ENCODE results near the gene ERGIC1.

The ERGIC1 gene

GRCh38 chr5:172878585-172878932 lies 44.5 kb downstream of the ERGIC1 start:
- 0 out of 2 replicates have a peak, but pooled peaks cover 3% of the 10 kb centered on the region for H3K36me3 ChIP-seq (replicated peaks; ENCODE audit: insufficient read depth, low read length)
- H3K4me3 ChIP-seq (ENCODE audit: low read length) = no peak overlapping the region
- H3K79me2 ChIP-seq (ENCODE audit: low read length) = peaks cover 98% of the 10 kb centered on the region
- H3F3A ChIP-seq (ENCODE audit: insufficient read depth, low read length) = no peaks in the 10 kb centered on the region
- no peak overlapping the region for H2AFZ ChIP-seq (ENCODE audit: low read length)
- TF ChIP-seq EZH2 (optimal IDR thresholded peaks at IDR 0.05; ENCODE audit: low read depth, low read length) = no peak
- no peak for TF ChIP-seq EZH2phosphoT487 (IDR thresholded peaks at IDR 0.05; ENCODE audit: low read length)
- no peaks in the 10 kb centered on the region for H3K27me3 ChIP-seq (replicated peaks; ENCODE audit: insufficient read depth, low read length)
- H3K9me2 ChIP-seq (replicated peaks; ENCODE audit: insufficient read depth, low read length) = no peaks in the 10 kb centered on the region
- H4K20me1 ChIP-seq (ENCODE audit: insufficient read depth, low read length) = peaks cover 45% of the 10 kb centered on the region
- H3K9me3 ChIP-seq (replicated peaks; ENCODE audit: insufficient read depth, low read length) = no peaks in the 10 kb centered on the region
- peaks cover 6% of the 10 kb centered on the region for H3K4me1 ChIP-seq (ENCODE audit: low read length)
- no peak overlapping the region for H3K9ac ChIP-seq (ENCODE audit: low read length)
- no peak for DNase-seq
- H3K4me2 ChIP-seq (ENCODE audit: low read depth, low read length) = no peak overlapping the region
- no peak overlapping the region for H3K27ac ChIP-seq (ENCODE audit: low read length)

DNA sequence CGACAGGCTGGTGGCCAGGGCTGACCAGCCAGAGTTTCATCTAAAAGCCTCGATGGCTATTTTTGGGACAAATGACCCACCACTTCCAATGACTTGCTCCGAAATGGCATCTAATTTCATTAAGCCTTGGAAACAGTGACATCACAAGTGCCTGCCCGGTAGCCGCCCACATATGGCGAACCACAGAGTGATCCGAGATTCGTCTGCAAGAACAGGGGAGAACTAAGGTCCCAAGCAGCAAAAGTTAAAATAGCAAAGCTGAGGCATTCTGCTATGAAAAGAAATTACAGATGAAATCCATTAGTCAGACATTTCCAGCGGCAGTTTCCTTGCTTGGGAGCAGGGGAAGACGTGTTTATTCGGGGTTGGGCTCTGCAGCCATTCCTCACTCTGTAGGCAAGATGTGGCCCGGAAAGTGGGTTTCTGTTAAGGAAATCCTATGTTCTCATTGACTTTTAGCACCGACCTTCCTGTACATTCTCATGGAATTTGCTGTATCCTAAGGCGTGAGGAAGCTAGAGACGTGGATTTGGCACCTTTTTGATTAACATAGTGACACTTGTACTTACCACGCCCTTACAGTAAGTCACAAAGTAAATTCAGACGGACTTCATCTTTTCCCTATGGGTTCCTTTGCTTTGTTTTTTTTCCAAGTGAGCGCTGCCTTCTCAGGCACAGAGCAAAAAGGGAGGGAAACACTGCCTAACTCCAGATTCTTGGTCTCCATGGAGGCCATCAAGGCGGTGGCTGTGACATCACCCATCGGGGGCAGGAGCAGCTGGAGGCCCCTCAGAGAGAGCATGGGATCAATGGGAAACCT lies 45.1 kb downstream of the ERGIC1 start:
- no peak overlapping the region for H3K9ac ChIP-seq (ENCODE audit: low read length)
- peaks cover 6% of the 10 kb centered on the region for H3K4me1 ChIP-seq (ENCODE audit: low read length)
- no peak for DNase-seq
- no peaks in the 10 kb centered on the region for H3F3A ChIP-seq (ENCODE audit: insufficient read depth, low read length)
- no peak overlapping the region for H3K4me3 ChIP-seq (ENCODE audit: low read length)
- H3K9me3 ChIP-seq (replicated peaks; ENCODE audit: insufficient read depth, low read length) = no peaks in the 10 kb centered on the region
- H3K9me2 ChIP-seq (replicated peaks; ENCODE audit: insufficient read depth, low read length) = no peaks in the 10 kb centered on the region
- 0 out of 2 replicates have a peak, but pooled peaks cover 3% of the 10 kb centered on the region for H3K36me3 ChIP-seq (replicated peaks; ENCODE audit: insufficient read depth, low read length)
- no peak overlapping the region for H2AFZ ChIP-seq (ENCODE audit: low read length)
- H4K20me1 ChIP-seq (ENCODE audit: insufficient read depth, low read length) = peaks cover 45% of the 10 kb centered on the region
- no peaks in the 10 kb centered on the region for H3K27me3 ChIP-seq (replicated peaks; ENCODE audit: insufficient read depth, low read length)
- no peak for TF ChIP-seq EZH2 (optimal IDR thresholded peaks at IDR 0.05; ENCODE audit: low read depth, low read length)
- TF ChIP-seq EZH2phosphoT487 (IDR thresholded peaks at IDR 0.05; ENCODE audit: low read length) = no peak
- TF ChIP-seq, protein P1, sequence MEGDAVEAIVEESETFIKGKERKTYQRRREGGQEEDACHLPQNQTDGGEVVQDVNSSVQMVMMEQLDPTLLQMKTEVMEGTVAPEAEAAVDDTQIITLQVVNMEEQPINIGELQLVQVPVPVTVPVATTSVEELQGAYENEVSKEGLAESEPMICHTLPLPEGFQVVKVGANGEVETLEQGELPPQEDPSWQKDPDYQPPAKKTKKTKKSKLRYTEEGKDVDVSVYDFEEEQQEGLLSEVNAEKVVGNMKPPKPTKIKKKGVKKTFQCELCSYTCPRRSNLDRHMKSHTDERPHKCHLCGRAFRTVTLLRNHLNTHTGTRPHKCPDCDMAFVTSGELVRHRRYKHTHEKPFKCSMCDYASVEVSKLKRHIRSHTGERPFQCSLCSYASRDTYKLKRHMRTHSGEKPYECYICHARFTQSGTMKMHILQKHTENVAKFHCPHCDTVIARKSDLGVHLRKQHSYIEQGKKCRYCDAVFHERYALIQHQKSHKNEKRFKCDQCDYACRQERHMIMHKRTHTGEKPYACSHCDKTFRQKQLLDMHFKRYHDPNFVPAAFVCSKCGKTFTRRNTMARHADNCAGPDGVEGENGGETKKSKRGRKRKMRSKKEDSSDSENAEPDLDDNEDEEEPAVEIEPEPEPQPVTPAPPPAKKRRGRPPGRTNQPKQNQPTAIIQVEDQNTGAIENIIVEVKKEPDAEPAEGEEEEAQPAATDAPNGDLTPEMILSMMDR (IDR thresholded peaks at IDR 0.05; ENCODE audit: low read length) = no peak
- no peak overlapping the region for H3K4me2 ChIP-seq (ENCODE audit: low read depth, low read length)
- peaks cover 98% of the 10 kb centered on the region for H3K79me2 ChIP-seq (ENCODE audit: low read length)
- H3K27ac ChIP-seq (ENCODE audit: low read length) = no peak overlapping the region

DNA sequence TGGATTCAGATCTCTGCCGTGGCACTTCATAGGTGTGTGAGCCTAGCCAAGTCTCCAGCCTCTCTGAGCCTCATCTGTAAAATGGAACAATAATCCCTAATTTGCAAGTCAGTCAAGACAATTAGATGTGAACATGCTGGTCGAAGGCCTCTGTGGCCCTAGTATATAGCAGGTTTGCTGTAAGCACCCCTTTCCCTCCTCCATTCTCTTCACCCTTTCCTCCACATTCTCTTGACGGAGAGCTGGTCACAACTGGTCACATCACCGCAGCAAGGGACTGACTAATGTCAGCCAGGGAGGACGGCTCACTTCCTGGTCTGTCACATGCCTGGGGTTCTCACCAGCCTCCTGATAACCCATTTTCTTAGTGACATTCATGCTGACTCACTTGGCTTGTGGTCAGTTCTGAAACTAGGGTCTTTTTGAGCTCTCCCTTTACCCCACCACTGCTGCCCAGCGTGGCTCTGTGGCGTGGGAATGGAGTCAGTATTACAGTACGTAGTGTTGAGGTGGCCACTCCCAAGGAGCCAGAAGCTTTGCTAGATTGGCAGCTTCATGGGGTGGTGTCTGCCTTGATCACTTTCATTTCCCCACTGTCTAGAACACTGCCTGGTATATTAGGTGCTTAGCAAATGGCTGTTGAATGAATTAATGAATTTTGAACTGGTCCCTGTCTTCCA lies 47.8 kb downstream of the ERGIC1 start:
- no peak for DNase-seq
- H4K20me1 ChIP-seq (ENCODE audit: insufficient read depth, low read length) = peaks cover 32% of the 10 kb centered on the region
- no peak overlapping the region for H3K9ac ChIP-seq (ENCODE audit: low read length)
- no peak overlapping the region for H2AFZ ChIP-seq (ENCODE audit: low read length)
- TF ChIP-seq EZH2phosphoT487 (IDR thresholded peaks at IDR 0.05; ENCODE audit: low read length) = no peak
- no peak for TF ChIP-seq EZH2 (optimal IDR thresholded peaks at IDR 0.05; ENCODE audit: low read depth, low read length)
- TF ChIP-seq, protein P1 (IDR thresholded peaks at IDR 0.05; ENCODE audit: low read length) = no peak
- no peaks in the 10 kb centered on the region for H3K9me3 ChIP-seq (replicated peaks; ENCODE audit: insufficient read depth, low read length)
- H3K4me1 ChIP-seq (ENCODE audit: low read length) = peaks cover 6% of the 10 kb centered on the region
- no peak overlapping the region for H3K4me2 ChIP-seq (ENCODE audit: low read depth, low read length)
- H3F3A ChIP-seq (ENCODE audit: insufficient read depth, low read length) = no peaks in the 10 kb centered on the region
- H3K27ac ChIP-seq (ENCODE audit: low read length) = no peak overlapping the region
- H3K79me2 ChIP-seq (ENCODE audit: low read length) = peaks cover 98% of the 10 kb centered on the region
- H3K9me2 ChIP-seq (replicated peaks; ENCODE audit: insufficient read depth, low read length) = no peaks in the 10 kb centered on the region
- no peaks in the 10 kb centered on the region for H3K27me3 ChIP-seq (replicated peaks; ENCODE audit: insufficient read depth, low read length)
- H3K4me3 ChIP-seq (ENCODE audit: low read length) = no peak overlapping the region
- H3K36me3 ChIP-seq (replicated peaks; ENCODE audit: insufficient read depth, low read length) = 0 out of 2 replicates have a peak, but pooled peaks cover 3% of the 10 kb centered on the region
